GM19468 (cell line): ENCODE data around the gene GRB7.
"Not testable (repeated sequence)": the region's sequence is repeated elsewhere in the genome, so short reads cannot be mapped to it uniquely, and the experiment has no call there.

Experiments
- ATAC-seq: cut with Tn5 transposase; IDR thresholded peaks from one replicate; pipeline ENCODE4 v1.9.1; 2021; ENCODE audit warnings: mild to moderate bottlenecking, moderate library complexity, moderate number of reproducible peaks; ENCODE audit not compliant: unreplicated experiment; ENCODE audit errors: extremely low read depth

GRB7 gene

GRCh38 chr17:39737760-39738567, at the start of gene GRB7:
Gene GRB7 (plus strand): TSS chr17:39737938. CDS start chr17:39742302, 4,364 bp downstream.
- ATAC-seq = no peak

- ATAC-seq = no peak
Observed at GRCh38 chr17:39688475-39688835, 49.3 kb upstream of the GRB7 start.

GRCh38 chr17:39688945-39689344, 48.8 kb upstream of the GRB7 start:
- ATAC-seq = no peak

- ATAC-seq = no peak
Observed at GRCh38 chr17:39694593-39694992, 43.1 kb upstream of the GRB7 start.

- ATAC-seq = no peak
Observed at GRCh38 chr17:39695089-39695474, 42.7 kb upstream of the GRB7 start.

- no peak for ATAC-seq
Observed at GRCh38 chr17:39696731-39697130, 41.0 kb upstream of the GRB7 start.

GRCh38 chr17:39697961-39698360, 39.8 kb upstream of the GRB7 start:
- no peak for ATAC-seq

- ATAC-seq = not testable (repeated sequence)
Observed at GRCh38 chr17:39699157-39699817, 38.5 kb upstream of the GRB7 start.

GRCh38 chr17:39699818-39700147, 38.0 kb upstream of the GRB7 start, which contains the start of gene ERBB2:
Gene ERBB2 (plus strand): TSS chr17:39700064. CDS start chr17:39700239, 175 bp downstream.
- ATAC-seq = no peak

GRCh38 chr17:39700148-39700987, 37.4 kb upstream of the GRB7 start:
- no peak for ATAC-seq

GRCh38 chr17:39701012-39701783, 36.5 kb upstream of the GRB7 start:
- no peak for ATAC-seq

- ATAC-seq = no peak
Observed at GRCh38 chr17:39701784-39702422, 35.8 kb upstream of the GRB7 start.

- ATAC-seq = no peak
Observed at GRCh38 chr17:39702901-39703893, 34.5 kb upstream of the GRB7 start.

GRCh38 chr17:39703913-39704312, 33.8 kb upstream of the GRB7 start:
- ATAC-seq = no peak

GRCh38 chr17:39704821-39705551, 32.8 kb upstream of the GRB7 start:
- ATAC-seq = no peak

- ATAC-seq = no peak
Observed at GRCh38 chr17:39705786-39706348, 31.9 kb upstream of the GRB7 start.

GRCh38 chr17:39706383-39706782, 31.4 kb upstream of the GRB7 start:
- ATAC-seq = no peak
